Vagina (tissue), 2 donors: Measurements from ENCODE around the gene PPP2R3B.

Experiments
- POLR2A ChIP-seq, 2 donors: fragments of 450-650 bp; IDR thresholded peaks; one replicate each; pipeline ENCODE4 v1.6.1; 2017; ENCODE audit warnings: antibody characterized with exemption in 2 of 2, mild to moderate bottlenecking in 2 of 2, moderate library complexity in 2 of 2
- TF ChIP-seq, protein P1 (sequence below), 3 experiments: fragments of 450-650 bp in 2 of 3; fragments of 200-600 bp in 1 of 3; sonication (generic) in 1 of 3; IDR thresholded peaks; one replicate each; pipeline ENCODE4 v1.5.1; 2017 to 2019; ENCODE audit warnings: antibody characterized with exemption in 3 of 3, mild to moderate bottlenecking in 2 of 3, moderate library complexity in 2 of 3

GRCh38 chrX:434946-435345, 48.2 kb upstream of the PPP2R3B start:
- TF ChIP-seq, protein P1, sequence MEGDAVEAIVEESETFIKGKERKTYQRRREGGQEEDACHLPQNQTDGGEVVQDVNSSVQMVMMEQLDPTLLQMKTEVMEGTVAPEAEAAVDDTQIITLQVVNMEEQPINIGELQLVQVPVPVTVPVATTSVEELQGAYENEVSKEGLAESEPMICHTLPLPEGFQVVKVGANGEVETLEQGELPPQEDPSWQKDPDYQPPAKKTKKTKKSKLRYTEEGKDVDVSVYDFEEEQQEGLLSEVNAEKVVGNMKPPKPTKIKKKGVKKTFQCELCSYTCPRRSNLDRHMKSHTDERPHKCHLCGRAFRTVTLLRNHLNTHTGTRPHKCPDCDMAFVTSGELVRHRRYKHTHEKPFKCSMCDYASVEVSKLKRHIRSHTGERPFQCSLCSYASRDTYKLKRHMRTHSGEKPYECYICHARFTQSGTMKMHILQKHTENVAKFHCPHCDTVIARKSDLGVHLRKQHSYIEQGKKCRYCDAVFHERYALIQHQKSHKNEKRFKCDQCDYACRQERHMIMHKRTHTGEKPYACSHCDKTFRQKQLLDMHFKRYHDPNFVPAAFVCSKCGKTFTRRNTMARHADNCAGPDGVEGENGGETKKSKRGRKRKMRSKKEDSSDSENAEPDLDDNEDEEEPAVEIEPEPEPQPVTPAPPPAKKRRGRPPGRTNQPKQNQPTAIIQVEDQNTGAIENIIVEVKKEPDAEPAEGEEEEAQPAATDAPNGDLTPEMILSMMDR (IDR thresholded peaks at IDR 0.05), result no peak
- TF ChIP-seq POLR2A (IDR thresholded peaks at IDR 0.05), result no peak
